HG03196 (cell line): ENCODE measurements around the gene TTC39C.
"Not testable (repeated sequence)": the region's sequence is repeated elsewhere in the genome, so short reads cannot be mapped to it uniquely, and the experiment has no call there.

ENCODE experiments used
- ATAC-seq: cut with Tn5 transposase; IDR thresholded peaks from one replicate; pipeline ENCODE4 v1.9.1; 2021; ENCODE audit not compliant: unreplicated experiment

Gene TTC39C

DNA sequence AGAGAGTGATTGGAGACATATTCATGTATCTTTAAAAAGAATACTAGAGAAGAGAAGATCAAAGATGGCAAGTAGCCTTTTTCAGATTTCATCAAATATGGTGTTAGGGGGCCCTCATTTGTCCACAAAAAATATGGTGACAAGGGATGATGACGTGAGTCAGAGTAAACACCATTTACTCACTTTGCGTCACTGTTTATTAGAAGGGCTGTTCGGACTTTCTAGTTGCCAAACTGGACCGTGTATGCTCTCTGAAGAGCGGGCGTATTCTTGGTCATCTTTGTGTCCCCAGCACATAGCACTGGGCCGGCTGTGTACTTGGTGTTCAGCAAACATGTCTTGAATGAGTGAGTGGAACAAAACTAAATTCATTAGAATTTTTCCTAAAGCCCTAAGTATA lies 37.5 kb downstream of the TTC39C start:
- no peak for ATAC-seq

DNA sequence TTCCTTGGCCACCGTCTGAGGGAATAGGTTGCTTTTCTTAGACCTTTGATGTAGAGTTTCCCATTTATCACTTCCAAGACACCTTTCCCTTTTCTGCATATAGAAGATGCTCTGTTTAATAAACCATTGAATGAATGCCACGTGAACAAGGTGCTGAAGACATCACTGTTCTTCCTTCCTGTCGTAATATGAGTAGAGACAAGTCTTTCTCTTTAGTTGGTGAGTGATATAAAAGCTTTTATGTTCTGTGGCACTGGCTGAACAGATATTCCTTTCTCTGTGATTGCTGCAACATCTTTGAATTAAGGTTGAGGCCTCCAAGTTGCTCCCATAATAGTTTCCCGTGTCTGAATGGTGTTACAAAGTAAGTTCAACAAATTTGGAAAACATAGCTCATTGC lies 38.7 kb downstream of the TTC39C start:
- no peak for ATAC-seq

DNA sequence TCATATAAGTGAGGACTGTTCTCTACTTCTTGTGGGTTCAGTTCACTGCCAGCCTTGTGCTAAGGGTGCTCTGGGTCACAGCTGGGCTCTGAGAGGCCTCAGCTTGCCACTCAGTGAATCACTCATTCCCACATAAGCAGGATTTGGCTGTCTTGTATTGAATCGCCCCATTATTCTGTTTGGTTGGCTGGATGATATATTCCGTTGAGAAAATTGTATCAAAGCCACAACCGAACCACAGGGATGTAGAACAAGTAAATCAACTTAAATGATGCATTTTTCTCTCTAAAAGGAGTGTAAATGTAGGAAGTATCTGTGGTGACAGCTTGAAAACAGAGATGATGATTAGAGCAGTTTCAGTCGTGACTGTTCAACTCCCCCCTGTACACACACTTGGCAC lies 39.6 kb downstream of the TTC39C start:
- no peak for ATAC-seq

DNA sequence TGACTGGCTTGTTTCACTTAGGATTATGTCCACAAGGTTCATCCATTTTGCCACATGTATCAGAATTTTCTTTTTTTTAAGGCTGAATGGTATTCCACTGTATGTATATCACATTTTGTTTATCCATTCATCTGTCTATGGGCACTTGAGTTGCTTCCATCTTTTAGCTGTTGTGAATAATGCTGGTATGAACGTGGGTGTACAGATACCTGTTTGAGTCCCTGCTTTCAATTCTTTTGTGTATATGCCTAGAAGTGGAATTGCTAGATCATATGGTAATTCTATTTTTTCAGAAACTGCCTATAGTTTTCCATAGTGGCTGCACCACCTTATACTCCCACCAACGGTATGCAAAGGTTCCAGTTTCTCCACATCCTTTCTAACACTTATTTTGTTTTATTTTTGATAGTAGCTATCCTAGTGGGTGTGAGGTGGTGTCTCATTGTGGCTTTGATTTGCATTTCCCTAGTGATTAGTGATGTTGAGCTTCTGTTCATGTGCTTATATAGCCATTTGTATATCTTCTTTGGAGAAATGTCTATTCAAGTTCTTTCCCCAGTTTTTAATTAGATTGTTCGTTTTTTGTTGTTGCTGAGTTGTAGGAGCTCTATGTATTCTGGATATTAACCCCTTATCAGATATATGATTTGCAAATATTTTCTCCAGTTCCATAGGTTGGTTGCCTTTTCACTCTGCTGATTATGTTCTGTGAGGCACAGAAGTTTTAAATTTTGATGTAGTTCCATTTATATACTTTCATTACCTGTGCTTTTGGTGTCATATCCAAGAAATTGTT lies 40.7 kb downstream of the TTC39C start:
- no peak for ATAC-seq

DNA sequence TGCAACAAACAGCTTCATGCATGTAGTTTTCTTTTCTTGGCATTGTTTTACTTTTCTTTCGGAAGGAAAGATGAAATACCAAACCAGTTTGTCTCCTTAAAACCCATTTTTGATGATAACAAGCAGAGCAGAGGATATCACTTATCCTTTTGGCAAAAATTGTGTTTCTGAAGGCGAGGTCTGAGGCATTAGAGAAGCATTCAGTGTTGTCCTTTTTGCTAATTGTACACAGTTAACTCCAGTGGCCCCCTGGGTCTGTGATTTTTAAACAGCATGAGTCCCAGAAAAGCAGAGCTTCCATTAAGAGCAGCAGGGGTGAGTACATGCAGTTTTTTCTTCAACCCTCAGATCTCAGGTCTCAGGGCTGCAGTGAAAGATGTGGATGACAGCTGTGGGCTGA lies 41.3 kb downstream of the TTC39C start:
- ATAC-seq, result no peak

DNA sequence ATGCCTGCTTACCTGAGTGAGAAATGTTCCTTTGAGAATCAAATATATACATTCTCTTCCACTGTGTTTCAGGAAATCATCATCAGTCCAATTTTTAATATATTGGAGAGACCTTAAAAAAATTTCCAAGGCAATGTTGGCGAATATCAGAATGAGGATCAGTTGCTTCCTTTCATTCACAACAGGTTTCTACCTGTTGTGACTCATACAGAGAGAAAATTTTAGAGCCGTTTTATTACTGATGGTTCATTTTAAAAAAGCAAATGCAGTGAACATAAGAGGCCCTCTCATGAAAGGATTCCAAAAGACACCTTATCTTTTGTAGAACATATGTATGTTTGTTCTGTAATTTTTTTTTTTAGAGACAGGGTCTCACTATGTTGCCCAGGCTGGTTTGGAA lies 42.0 kb downstream of the TTC39C start:
- ATAC-seq, result no peak

DNA sequence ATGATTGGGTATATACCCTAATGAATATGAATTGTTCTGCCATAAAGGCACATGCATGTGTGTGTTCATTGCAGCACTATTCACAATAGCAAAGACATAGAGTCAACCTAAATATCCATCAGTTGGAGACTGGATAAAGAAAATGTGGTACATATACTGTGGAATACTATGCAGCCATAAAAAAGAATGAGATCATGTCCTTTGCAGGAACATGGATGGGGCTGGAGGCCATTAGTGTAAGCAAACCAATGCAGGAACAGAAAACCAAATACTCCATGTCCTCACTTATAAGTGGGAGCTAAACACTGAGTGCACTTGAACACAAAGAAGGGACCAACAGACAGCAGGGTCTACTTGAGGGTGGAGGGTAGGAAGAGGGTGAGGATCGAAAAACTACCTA lies 43.2 kb downstream of the TTC39C start:
- ATAC-seq, result no peak

DNA sequence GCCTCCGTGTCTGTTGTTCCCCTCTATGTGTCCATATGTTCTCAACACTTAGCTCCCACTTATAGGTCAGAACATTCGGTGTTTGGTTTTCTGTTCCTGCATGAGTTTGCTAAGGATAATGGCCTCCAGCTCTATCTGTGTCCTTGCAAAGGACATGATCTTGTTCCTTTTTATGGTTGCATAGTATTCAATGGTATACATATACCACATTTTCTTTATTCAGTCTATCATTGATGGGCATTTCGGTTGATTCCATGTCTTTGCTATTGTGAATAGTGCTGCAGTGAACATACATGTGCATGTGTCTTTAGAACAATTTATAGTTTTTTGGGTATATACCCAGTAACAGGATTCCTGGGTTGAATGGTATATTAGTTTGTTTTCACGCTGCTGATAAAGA lies 44.8 kb downstream of the TTC39C start:
- ATAC-seq, result not testable (repeated sequence)

DNA sequence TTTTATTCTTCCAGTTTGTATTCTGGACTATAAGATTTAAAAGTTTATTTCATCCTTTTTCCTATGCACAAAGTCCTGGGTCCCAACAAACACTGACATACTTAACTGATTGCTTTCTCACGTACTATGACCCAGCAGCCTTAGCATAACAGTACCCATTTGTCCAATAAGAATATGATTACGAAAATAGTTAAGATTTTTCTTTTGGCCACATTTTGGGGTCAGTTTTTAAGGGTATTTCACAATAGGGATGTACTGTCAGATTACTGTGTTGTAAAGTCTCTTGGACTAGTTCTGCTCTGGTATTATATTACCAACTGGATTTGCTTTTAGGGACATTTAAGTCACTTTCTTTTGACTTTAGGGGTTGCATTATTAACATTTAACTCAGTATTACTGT lies 46.1 kb downstream of the TTC39C start:
- no peak for ATAC-seq

DNA sequence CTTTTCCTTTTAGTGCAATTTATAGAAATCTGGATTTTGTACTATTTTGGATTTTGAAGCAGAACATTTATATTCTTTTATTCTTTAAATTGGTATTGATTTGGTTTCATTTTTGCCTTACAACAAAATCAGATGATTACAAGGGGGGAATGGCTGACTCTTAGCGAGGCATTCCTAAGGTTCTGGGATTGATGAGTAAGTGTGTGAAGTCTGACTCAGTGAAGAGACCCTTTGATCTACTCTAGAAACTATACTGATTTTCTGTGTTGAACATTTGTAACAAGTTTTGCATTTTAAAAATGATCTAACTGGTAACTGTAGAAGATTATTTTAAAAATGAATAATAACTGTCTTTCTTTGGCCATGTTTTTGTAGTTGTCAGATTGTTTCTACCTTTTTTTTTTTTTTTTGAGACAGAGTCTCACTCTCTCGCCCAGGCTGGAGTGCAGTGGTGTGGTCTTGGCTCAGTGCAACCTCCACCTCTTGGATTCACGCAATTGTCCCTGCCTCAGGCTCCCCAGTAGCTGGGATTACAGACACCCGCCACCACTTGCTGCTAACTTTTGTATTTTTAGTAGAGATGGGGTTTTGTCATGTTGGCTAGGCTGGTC lies 48.7 kb downstream of the TTC39C start:
- ATAC-seq, result no peak

DNA sequence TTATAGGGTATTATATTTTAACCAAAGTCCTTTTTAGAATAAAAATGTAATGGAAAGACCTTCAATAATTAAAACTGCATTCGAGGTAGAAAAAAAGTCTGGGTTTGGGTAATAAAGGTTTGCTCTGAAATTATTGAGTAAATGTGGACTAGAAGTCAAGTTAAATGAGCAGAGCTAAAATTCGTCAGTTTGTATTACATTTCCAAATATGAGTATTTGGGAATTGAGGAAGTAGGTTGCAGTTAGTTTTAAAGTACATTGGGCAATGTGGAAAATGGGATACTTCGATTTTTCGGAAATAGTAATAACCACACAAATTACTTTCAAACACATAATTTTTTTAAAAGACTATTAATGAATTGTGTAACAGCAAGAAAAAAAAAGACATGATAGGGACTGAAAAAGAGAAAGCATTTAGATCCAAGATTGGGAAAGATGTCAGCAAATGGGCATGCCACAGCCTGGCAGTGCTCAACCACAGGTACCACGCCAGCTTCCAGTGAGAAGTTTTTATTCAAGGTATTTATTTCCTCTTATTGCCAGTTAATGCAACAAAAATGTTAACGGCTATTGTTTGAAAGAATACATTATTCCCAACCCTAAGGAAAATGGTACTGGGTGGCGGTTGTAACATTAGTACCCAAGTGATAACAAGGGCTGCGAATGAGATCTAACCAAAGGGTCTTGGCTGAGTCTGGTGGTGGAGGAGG lies 50.0 kb downstream of the TTC39C start:
- ATAC-seq, result no peak

DNA sequence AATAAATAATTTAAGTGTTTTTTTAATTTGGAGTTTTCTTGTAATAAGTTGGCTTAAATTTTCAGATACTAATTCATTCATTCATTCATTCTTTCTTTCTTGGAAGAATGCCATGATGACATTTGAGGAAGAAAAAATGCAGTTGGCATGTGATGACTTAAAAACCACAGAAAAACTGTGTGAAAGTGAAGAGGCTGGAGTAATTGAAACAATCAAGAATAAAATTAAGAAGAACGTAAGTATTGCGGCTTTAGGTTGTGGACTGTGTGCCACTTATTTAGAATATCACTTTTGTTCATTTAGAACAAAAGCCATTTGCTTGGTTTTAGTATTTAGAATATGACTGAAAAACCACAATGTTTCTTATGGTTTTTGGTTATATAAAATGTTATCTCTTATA lies 51.4 kb downstream of the TTC39C start:
- ATAC-seq, result no peak

DNA sequence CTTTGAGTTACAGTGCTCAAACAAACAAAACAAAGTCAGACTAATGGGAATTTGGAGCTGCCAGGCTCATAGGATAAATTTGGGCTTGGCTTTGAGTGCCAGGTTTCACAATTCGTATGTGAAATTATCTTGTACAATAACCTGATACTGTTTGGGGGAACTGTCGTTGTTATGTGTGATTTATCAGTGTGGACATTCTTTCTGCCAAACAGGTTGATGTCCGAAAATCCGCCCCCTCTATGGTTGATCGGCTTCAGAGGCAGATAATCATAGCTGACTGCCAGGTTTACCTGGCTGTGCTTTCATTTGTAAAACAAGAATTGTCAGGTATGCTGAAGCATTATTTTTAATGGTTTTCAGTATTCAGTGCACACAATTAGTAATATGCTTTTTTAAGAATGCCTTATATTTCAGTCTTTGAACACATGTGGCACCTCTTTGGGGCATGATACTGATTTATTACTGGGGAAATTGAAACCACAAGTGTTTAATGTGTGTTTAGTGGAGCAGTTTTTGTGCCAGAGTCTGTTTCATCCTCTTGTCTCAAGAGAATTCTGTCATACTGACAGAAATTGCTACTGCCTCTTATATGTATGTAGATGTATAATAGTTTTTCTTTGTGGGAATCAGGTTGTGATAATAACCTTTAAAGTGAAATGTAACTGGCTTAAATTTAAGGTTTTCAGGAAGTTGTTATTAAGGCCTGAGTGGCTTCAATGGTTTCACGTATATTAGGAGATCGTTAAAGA lies 54.6 kb downstream of the TTC39C start:
- ATAC-seq, result no peak

DNA sequence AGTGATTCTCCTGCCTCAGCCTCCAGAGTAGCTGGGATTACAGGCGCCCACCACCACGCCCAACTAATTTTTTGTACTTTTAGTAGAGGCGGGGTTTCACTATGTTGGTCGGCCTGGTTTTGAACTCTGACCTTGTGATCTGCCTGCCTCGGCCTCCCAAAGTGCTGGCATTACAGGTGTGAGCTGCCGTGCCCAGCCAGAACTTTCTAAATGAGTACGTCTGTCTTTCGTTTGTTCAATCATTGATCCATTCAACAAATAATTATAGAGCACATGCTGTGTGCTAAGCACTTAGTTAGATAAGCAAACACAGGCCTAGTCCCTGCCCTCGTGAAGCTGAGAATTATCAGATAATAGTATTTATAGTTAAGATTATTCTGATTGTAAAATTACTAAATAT lies 56.5 kb downstream of the TTC39C start:
- ATAC-seq, result no peak

DNA sequence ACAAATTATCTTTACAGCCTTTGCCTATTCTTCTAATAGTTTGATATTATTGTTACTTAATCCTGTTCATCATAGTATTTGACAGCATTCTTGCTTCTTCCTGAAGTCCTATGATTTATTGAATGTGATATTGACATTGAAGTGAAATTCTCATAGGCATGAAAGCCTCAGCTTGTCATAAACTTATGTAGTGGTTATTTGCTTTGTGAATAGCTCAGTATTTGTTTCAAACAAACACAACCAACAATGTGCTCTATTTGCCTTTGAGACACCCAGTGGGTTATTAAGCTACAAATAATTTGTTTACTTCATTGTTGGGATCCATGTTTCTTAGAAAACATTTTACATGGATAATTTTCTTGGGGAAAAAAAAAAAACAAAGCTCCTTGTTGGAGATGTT lies 57.2 kb downstream of the TTC39C start:
- ATAC-seq, result no peak

DNA sequence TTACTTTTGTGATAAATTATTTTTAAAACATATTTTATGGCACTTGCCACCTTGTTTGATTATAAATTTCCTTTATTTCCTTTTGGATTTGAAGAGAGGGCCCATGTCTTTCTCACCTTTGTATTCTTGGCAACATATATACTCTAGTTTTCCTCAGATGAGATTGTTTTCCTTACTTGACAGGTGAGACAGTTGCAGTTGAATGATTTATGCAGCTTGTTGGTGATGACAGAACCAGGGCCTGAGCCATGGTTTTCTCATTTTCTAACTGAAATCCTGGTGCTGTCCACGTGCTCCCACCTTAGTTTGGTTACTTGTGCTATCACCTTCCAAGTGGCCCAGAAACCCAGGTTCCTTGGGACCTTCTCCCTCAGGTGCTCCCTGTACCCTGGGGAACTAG lies 58.2 kb downstream of the TTC39C start:
- ATAC-seq, result no peak

DNA sequence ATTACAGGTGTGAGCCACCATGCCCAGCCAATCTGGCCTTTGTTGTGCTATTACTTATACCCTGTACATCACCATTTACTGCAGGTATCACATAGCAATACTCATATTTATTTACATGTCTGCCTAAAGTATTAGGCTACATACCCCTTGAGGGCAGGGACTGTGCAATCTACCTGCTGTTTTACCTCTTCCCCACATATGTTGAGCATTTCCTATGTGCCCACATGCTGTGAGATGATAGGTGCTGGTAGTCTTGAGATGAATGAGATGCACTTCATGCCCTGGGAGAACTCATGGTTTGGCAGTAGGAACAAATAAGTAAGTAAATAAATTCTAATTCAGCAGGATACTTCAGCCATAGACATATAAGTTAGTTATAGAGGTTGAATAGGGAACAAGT lies 59.2 kb downstream of the TTC39C start:
- no peak for ATAC-seq

DNA sequence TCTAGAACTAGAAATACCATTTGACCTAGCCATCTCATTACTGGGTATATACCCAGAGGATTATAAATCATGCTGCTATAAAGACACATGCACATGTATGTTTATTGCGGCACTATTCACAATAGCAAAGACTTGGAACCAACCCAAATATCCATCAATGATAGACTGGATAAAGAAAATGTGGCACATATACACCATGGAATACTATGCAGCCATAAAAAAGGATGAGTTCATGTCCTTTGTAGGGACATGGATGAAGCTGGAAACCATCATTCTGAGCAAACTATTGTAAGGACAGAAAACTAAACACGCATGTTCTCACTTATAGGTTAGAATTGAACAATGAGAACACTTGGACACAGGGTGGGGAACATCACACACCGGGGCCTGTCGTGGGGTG lies 60.2 kb downstream of the TTC39C start:
- not testable (repeated sequence) for ATAC-seq

DNA sequence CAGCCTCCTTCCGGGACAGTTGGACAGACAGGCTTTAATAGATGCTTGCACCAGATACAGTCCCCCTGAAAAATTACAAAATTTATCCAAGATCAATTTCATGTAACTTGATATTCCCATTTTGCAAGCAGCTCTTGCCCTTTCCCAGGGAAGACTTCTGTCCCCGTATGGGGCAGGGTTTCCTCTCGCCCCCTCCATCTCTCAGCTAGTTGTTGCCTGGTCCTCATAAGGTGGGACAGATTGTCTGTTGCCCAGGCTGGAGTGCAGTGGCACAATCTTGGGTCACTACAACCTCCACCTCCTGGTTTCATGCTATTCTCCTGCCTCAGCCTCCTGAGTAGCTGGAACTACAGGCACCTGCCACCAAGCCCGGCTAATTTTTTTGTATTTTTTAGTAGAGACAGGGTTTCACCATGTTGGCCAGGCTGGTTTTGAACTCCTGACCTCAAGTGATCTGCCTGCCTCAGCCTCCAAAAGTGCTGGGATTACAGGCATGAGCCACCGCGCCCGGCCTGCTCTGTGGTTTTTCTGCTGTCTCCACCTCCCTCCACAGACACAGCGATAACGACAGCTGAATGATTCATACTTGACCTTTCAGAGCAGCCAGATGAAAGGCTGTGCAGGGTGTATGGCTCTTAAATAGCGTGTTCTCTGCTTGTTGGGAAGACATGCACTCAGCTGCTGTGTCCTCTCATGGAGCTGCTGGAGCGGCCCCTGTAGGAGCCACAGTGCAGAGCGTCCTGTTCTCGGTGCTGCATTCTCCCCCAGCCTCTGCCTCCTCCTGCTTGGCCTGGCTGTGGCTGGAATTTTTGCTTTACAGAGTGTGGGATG lies 61.4 kb downstream of the TTC39C start:
- ATAC-seq, result no peak

DNA sequence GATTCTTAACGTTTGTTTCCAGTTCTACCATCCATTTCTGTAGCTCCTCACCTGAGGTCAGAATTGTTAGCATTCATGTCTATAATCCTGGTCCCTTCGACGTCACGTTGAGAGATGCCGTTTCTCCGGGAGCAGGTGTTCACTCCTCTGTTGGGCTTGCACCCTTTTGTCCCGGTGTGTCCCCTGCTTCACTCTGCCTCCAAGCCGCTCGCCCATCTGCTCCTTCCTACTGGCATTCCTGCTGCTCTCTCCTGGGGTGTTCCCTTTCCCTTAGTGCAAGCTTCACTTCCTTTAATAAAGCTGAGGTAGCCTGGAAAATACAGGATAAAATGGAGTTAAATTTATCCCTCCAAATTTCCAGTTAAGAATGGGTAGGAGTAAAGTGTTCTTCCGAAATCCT lies 62.4 kb downstream of the TTC39C start:
- ATAC-seq, result no peak

DNA sequence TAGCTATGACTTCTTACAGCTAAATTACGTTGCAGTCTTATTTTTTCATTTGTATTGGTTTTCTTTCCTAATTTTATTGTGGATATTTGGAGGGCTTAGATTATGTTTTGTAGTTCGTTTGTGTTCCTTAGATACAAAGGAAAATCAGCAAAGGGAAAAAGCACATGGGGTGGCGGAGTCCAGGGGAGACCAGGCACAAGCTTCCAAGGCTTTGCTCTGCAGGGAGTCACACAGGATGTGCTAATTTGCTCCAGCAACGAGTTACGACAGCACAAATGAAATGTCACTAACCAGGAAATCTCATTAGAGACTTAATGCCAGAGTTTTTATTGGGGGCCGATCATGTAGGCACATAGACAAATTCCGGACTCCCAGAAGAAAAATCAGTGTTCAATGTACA lies 63.8 kb downstream of the TTC39C start:
- ATAC-seq, result no peak
